Adrenal gland (tissue), 12 donors: ENCODE results near the gene EEF1G. TPM values are rescaled to one million over a fixed set of nuclear protein-coding genes. Genes with fewer than 3 reads are reported as not detected.

ENCODE experiments used
- DNase-seq, 7 donors: peaks; one replicate each; pipeline ENCODE4 v3.0.0-alpha.2; 2019 to 2020
- H3K27ac ChIP-seq, 5 donors: fragments of 200-600 bp; sonication (generic) in 4 of 5; 1 replicate in 3 of 5; 2 replicates in 2 of 5; pipeline versions ENCODE4 v1.5.1 to v1.8.0; 2016 to 2020; ENCODE audit warnings: mild to moderate bottlenecking in 1 of 5
- H3K27me3 ChIP-seq: fragments of 200-600 bp; 2 replicates; pipeline ENCODE4 v1.8.0; 2021
- H3K36me3 ChIP-seq, 2 donors: fragments of 200-600 bp; replicated peaks in 1 of 2; 1 replicate in 1 of 2; 2 replicates in 1 of 2; pipeline versions ENCODE4 v1.5.1 to v1.8.0; 2018 to 2022
- H3K4me1 ChIP-seq, 2 donors: fragments of 200-600 bp; replicated peaks in 1 of 2; 1 replicate in 1 of 2; 2 replicates in 1 of 2; pipeline versions ENCODE4 v1.5.1 to v1.8.0; 2018 to 2021
- H3K4me3 ChIP-seq, 4 donors: fragments of 200-600 bp; sonication (generic) in 3 of 4; one replicate each; pipeline ENCODE4 v1.5.1; 2016 to 2018
- H3K9me3 ChIP-seq, 3 donors: fragments of 200-600 bp; sonication (generic) in 1 of 3; replicated peaks in 1 of 3; 1 replicate in 2 of 3; 2 replicates in 1 of 3; pipeline versions ENCODE4 v1.5.1 to v1.8.0; 2016 to 2021
- POLR2A ChIP-seq, 2 donors: fragments of 450-650 bp; IDR thresholded peaks; one replicate each; pipeline ENCODE4 v1.6.1; 2017; ENCODE audit warnings: antibody characterized with exemption in 2 of 2, mild to moderate bottlenecking in 2 of 2, moderate library complexity in 1 of 2
- WGBS, 4 donors: extraction: QIAGEN DNeasy Blood & Tissue Kit in 2 of 4; methylation state at CpG; one replicate each; pipeline versions ENCODE4 v1.1.5 to v1.1.7; 2013 to 2017; 5-methylcytosine and 5-hydroxymethylcytosine counted together
- intact Hi-C, 2 donors: fragments of 100-400 bp; cut with DNase I; formaldehyde crosslinking; loops; one replicate each; pipeline versions ENCODE4 v1.14.1 to v1.15.0; 2022 to 2023
- polyA plus RNA-seq, 3 donors: library from polyadenylated mRNA; stranded (reverse); fragments of 200-250 nt in 2 of 3; fragments of 350-450 nt in 1 of 3; fragmentation: Illumina TruSeq in 1 of 3; extraction: RNeasy Lipid Tissue Mini Kit (QIAGEN cat#74804) in 1 of 3; gene quantifications; one replicate each; pipeline ENCODE4 v1.2.3, GENCODE V29; 2013 to 2014
- total RNA-seq, 9 donors: library from RNA; depleted of rRNA in 4 of 9; stranded (reverse); fragments of >200 nt in 4 of 9; fragments of 120-200 nt in 1 of 9; fragmentation: NEBNext Ultra II Directional in 1 of 9; extraction: Animal tissue kit (Norgen Biotek cat#: 25700) in 1 of 9; gene quantifications; one replicate each; pipeline versions ENCODE4 v1.1.0 to v1.2.4, GENCODE V29; 2013 to 2023
- TF ChIP-seq, protein P1 (sequence below), 6 experiments: fragments of 450-650 bp in 4 of 6; fragments of 200-600 bp in 2 of 6; sonication (generic) in 1 of 6; IDR thresholded peaks; 1 replicate in 5 of 6; 2 replicates in 1 of 6; pipeline versions ENCODE4 v1.5.1 to v1.8.0; 2016 to 2021; ENCODE audit warnings: antibody characterized with exemption in 6 of 6, mild to moderate bottlenecking in 2 of 6, moderate library complexity in 1 of 6
- donor health status: healthy with polysubstance abuse.
- donor health status: Bipolar disorder and iron deficiency.
- donor health status: DM: yes; HTN: yes; CAD: no.
- donor health status: DM: no; HTN: no; CAD: no.
- donor health status: DM: no; HTN: no; CAD: no.
- donor health status: DM: yes; HTN: yes; CAD: no.

The EEF1G gene
- total and polyA plus RNA-seq, 12 donors, result 646 to 1,585 (median 1,183) TPM

DNA sequence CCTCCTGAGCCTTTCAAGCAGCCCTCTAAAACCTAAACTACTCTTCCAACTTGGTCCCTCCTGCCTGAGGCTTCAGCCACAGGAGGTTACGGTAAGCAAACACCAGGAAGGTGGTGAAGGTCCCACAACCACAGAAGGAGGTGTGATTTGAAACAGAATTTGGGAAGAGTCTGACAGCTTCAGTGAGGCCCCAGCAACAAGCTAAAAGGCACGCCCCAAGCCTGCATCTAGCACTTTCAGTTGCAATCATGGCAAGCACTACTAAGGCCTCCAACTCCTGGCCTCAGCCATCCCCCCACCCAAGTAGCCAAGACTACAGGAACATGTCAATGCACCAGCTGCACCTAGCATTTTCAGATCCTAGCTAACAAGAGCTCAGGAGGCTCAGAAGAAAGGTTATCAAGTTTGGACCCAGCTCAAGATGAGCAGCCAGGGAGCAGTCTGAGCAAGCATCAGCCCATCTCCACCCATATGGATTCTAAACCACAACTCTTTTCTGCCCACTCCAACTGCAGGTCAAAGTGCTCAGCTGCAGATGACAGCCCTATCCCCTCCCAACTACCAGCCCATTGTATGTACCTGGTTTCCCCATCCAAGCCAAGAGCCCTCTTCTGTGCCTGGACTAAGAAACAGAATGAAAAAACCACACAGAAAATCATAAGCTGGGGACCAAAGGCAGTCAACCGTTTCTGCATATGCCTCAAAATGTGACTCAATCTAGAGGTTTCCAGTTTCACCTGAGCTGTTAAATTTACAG, 16.6 kb downstream of the EEF1G start:
- no peak for TF ChIP-seq POLR2A (IDR thresholded peaks at IDR 0.05)
- TF ChIP-seq, protein P1, sequence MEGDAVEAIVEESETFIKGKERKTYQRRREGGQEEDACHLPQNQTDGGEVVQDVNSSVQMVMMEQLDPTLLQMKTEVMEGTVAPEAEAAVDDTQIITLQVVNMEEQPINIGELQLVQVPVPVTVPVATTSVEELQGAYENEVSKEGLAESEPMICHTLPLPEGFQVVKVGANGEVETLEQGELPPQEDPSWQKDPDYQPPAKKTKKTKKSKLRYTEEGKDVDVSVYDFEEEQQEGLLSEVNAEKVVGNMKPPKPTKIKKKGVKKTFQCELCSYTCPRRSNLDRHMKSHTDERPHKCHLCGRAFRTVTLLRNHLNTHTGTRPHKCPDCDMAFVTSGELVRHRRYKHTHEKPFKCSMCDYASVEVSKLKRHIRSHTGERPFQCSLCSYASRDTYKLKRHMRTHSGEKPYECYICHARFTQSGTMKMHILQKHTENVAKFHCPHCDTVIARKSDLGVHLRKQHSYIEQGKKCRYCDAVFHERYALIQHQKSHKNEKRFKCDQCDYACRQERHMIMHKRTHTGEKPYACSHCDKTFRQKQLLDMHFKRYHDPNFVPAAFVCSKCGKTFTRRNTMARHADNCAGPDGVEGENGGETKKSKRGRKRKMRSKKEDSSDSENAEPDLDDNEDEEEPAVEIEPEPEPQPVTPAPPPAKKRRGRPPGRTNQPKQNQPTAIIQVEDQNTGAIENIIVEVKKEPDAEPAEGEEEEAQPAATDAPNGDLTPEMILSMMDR (IDR thresholded peaks at IDR 0.05), result no peak
- no peak for DNase-seq
- 48 to 73% (median 58%) methylated on average over 3 of the region's 3 CpGs for WGBS, 4 donors
- Histone ChIP-seq H3K27me3 (no peaks in the 10 kb centered on the region), H3K9me3 (no peaks in the 10 kb centered on the region), H3K27ac (peak overlapping the region; percentile 15 to 96 (median 74)), H3K4me1 (peaks cover 42 to 66% of the 10 kb centered on the region in 2 donors), H3K4me3 (no peak overlapping the region), H3K36me3 (peaks cover 0 to 30% of the 10 kb centered on the region in 2 donors)
- intact Hi-C loops, result no loop called here

- peaks cover 0 to 23% of the 10 kb centered on the region in 2 donors for H3K36me3 ChIP-seq
- H3K9me3 ChIP-seq, result no peaks in the 10 kb centered on the region
- H3K27me3 ChIP-seq, result no peaks in the 10 kb centered on the region
- H3K4me1 ChIP-seq, result peaks cover 45 to 74% of the 10 kb centered on the region in 2 donors
- peak overlapping the region; percentile 36 to 96 (median 74) for H3K27ac ChIP-seq
- H3K4me3 ChIP-seq, result peak overlapping the region in 1 of 4 donors; percentile 12
- DNase-seq, result peak; percentile 87 to 97 (median 96)
- intact Hi-C loops, result no loop called here
- peak in 1 of 2 donors; percentile 35 for TF ChIP-seq POLR2A (IDR thresholded peaks at IDR 0.05)
- TF ChIP-seq, protein P1 (IDR thresholded peaks at IDR 0.05), result no peak
- WGBS, 4 donors, result 0 to 13% (median 10%) methylated on average over 8 to 14 of the region's 14 CpGs
Observed at GRCh38 chr11:62556108-62556874, 17.4 kb downstream of the EEF1G start.

GRCh38 chr11:62555464-62556107, 18.1 kb downstream of the EEF1G start:
- TF ChIP-seq, protein P1 (IDR thresholded peaks at IDR 0.05), result no peak
- TF ChIP-seq POLR2A (IDR thresholded peaks at IDR 0.05), result no peak
- Histone ChIP-seq H3K27ac (peak overlapping the region; percentile 36 to 96 (median 74)), H3K27me3 (no peaks in the 10 kb centered on the region), H3K36me3 (peaks cover 0 to 20% of the 10 kb centered on the region in 2 donors), H3K9me3 (no peaks in the 10 kb centered on the region), H3K4me3 (peak overlapping the region in 1 of 4 donors; percentile 12), H3K4me1 (peaks cover 41 to 68% of the 10 kb centered on the region in 2 donors)
- intact Hi-C loops, result no loop called here
- DNase-seq, result peak in 1 of 7 donors; percentile 44
- WGBS, 4 donors, result 23 to 41% (median 35%) methylated on average over 4 of the region's 4 CpGs
